Bronchial epithelial cell (primary cell): ENCODE data around the gene GJA4. TPM values are rescaled to one million over a fixed set of nuclear protein-coding genes. Genes with fewer than 3 reads are reported as not detected.

Experiments
- DNase-seq: peaks from one replicate; pipeline ENCODE4 v3.0.0-alpha.2; 2010; ENCODE audit warnings: low read depth
- FAIRE-seq: peaks from 2 replicates; lab custom pipeline; 2011; peaks lifted over from hg19 to GRCh38; lab: Jason Lieb, UNC
- H3K27me3 ChIP-seq: 2 replicates; pipeline ENCODE4 v1.5.1; 2011; ENCODE audit warnings: low read length; ENCODE audit not compliant: control insufficient read depth, insufficient read depth
- H3K36me3 ChIP-seq: 2 replicates; pipeline ENCODE4 v1.5.1; 2011; ENCODE audit warnings: low read length; ENCODE audit not compliant: control insufficient read depth, insufficient read depth
- H3K4me3 ChIP-seq: 2 replicates; pipeline ENCODE4 v1.5.1; 2011; ENCODE audit warnings: mild to moderate bottlenecking, low read depth, low read length, control low read depth
- total RNA-seq: library from RNA; depleted of rRNA; stranded (reverse); fragments of >200 nt; gene quantifications from 2 replicates; pipeline ENCODE4 v1.2.1, GENCODE V29; 2014
- TF ChIP-seq, protein P1 (sequence below): IDR thresholded peaks from 2 replicates; pipeline ENCODE4 v1.5.1; 2011; ENCODE audit warnings: mild to moderate bottlenecking, moderate library complexity, low read length, control low read depth, inconsistent platforms; ENCODE audit not compliant: insufficient read depth, severe bottlenecking

GJA4 gene
- not detected in 2 replicates for total RNA-seq

DNA sequence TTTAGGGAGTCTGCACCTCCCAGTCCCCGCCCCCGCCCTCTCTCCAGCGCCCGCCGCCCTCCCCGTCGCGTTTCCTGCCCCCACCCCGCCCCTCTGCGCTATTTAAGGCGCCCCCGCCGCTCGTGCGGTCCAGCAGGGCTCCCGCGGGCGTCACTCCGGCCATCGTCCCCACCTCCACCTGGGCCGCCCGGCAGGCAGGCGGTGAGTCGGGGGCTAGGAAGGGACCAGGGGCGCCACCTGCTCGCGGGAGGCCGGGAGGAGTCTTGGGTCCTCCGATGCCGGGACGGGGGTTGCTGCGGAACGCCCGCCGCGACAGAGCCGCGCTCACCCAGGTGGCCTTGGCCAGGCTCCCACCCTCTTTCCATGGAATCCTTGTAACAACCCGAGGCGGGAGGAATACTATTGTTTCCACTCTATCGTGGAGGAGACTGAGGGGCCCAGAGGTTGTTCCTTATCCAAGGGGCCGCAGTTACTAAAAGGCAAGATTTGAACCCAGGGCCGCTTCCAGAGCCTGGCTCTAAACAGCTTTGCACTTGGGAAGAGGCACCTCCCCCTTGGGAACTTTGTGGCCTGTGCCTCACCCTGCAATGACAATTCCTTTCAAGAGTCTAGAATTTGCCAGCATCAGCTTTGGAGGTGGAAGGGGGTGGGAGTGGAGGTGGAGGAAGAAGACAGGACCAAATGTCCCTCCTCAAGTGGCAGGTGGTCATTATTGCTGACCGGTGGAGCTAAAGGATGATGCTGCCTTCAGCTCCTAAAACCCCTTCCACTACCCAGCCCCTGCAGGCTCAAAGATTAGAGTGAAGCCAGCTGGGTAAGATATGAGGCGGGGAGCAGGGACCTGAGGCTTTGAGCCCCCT, at the start of gene GJA4:
TSS of gene GJA4 (plus strand) at position 132 of the 860 bp plus-strand sequence. CDS start 1,215 bp downstream, outside the sequence.
- FAIRE-seq (no peak), DNase-seq (no peak)
- TF ChIP-seq, protein P1, sequence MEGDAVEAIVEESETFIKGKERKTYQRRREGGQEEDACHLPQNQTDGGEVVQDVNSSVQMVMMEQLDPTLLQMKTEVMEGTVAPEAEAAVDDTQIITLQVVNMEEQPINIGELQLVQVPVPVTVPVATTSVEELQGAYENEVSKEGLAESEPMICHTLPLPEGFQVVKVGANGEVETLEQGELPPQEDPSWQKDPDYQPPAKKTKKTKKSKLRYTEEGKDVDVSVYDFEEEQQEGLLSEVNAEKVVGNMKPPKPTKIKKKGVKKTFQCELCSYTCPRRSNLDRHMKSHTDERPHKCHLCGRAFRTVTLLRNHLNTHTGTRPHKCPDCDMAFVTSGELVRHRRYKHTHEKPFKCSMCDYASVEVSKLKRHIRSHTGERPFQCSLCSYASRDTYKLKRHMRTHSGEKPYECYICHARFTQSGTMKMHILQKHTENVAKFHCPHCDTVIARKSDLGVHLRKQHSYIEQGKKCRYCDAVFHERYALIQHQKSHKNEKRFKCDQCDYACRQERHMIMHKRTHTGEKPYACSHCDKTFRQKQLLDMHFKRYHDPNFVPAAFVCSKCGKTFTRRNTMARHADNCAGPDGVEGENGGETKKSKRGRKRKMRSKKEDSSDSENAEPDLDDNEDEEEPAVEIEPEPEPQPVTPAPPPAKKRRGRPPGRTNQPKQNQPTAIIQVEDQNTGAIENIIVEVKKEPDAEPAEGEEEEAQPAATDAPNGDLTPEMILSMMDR = no peak
- no peaks in the 10 kb centered on the region for H3K36me3 ChIP-seq
- no peak within 1 kb of the TSS for H3K4me3 ChIP-seq
- H3K27me3 ChIP-seq = peaks cover 6% of the 10 kb centered on the region

- Histone ChIP-seq H3K27me3 (no peaks in the 10 kb centered on the region), H3K36me3 (no peaks in the 10 kb centered on the region), H3K4me3 (no peak overlapping the region)
- TF ChIP-seq, protein P1 = no peak
- DNase-seq (no peak), FAIRE-seq (no peak)
These were observed 49.0 kb upstream of the GJA4 start for GRCh38 chr1:34743775-34744174.

DNA sequence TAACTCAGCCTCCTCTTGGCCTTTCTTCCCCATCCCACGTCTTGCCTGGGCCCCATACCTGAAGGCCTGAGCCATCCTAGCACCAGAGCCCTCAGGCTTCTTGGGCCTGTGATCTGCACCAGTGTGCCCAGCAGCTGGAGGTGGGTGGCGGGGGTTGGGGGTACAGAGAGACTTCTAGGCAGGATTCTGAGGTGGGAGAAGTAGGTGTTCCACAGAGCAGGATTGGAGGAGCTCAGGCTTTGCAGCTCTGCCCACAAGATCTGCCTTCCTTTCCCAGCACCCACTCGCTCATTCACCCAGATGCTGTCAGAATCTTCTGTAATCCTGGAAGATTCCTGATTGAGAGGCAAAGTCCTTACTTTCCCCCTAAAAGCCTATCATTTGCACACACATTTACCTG, 47.9 kb upstream of the GJA4 start:
- TF ChIP-seq, protein P1 = no peak
- DNase-seq (no peak), FAIRE-seq (no peak)
- Histone ChIP-seq H3K36me3 (no peaks in the 10 kb centered on the region), H3K27me3 (no peaks in the 10 kb centered on the region), H3K4me3 (no peak overlapping the region)

GRCh38 chr1:34745666-34746065, 47.1 kb upstream of the GJA4 start:
- no peak overlapping the region for H3K4me3 ChIP-seq
- no peak for DNase-seq
- TF ChIP-seq, protein P1 = no peak
- H3K36me3 ChIP-seq = no peaks in the 10 kb centered on the region
- no peak for FAIRE-seq
- no peaks in the 10 kb centered on the region for H3K27me3 ChIP-seq

DNA sequence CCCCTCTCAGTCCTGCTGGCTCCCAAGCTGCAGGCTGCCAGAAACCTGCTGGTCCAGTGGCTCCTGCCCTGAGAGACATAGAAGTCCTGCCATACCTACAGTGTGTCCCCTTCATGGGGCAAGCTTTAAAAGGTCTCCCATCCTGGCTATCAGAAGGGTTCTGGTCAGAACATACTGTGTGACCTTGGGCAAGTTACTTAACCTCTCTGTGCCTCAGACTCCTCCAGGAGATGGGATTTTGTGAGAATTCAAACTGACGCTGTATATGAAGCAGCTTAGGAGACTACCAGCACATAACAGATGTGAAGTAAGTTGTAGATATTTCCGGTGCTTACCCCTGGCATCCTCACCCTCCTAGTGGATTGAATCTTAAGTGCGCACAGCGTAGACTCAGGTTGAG, 46.7 kb upstream of the GJA4 start:
- TF ChIP-seq, protein P1 = no peak
- Histone ChIP-seq H3K36me3 (no peaks in the 10 kb centered on the region), H3K27me3 (no peaks in the 10 kb centered on the region), H3K4me3 (no peak overlapping the region)
- peak; percentile 86 for FAIRE-seq
- DNase-seq = no peak
